HFF-Myc (cell line): Measurements from ENCODE around the gene OBP2A.
"Not testable (repeated sequence)": the region's sequence is repeated elsewhere in the genome, so short reads cannot be mapped to it uniquely, and the experiment has no call there.

Experiments used
- DNase-seq: peaks from one replicate; pipeline ENCODE4 v3.0.0-alpha.2; 2011; ENCODE audit warnings: low read depth; ENCODE audit errors: extremely low read depth
- H3K4me3 ChIP-seq: replicated peaks from 2 replicates; pipeline ENCODE4 v1.5.1; 2011; ENCODE audit warnings: low read depth, mild to moderate bottlenecking, control low read depth, low read length
- TF ChIP-seq, protein P1 (sequence below): IDR thresholded peaks from 2 replicates; pipeline ENCODE4 v1.5.1; 2012; ENCODE audit warnings: mild to moderate bottlenecking, low read depth, low read length, control low read depth; ENCODE audit errors: missing control alignments

OBP2A gene

DNA sequence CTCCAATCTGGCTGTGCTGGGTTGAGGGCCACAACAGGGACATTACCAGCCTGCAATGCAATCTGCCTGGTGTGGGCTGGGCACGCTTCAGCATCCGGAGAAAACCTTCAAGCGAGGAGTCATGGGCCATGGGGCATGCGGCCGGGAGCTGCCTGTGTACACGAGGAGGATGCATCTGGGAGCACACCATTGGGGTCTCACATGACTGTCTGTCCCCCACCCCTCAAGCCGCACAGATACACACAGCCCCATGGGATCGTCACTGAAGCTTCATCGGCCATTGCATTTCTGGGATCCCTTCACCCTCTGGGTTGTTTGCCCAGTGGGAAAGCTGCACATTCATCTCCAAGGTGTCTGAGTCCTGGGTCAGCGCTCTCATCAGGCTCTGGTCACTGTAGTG lies 14.8 kb upstream of the OBP2A start:
- TF ChIP-seq, protein P1, sequence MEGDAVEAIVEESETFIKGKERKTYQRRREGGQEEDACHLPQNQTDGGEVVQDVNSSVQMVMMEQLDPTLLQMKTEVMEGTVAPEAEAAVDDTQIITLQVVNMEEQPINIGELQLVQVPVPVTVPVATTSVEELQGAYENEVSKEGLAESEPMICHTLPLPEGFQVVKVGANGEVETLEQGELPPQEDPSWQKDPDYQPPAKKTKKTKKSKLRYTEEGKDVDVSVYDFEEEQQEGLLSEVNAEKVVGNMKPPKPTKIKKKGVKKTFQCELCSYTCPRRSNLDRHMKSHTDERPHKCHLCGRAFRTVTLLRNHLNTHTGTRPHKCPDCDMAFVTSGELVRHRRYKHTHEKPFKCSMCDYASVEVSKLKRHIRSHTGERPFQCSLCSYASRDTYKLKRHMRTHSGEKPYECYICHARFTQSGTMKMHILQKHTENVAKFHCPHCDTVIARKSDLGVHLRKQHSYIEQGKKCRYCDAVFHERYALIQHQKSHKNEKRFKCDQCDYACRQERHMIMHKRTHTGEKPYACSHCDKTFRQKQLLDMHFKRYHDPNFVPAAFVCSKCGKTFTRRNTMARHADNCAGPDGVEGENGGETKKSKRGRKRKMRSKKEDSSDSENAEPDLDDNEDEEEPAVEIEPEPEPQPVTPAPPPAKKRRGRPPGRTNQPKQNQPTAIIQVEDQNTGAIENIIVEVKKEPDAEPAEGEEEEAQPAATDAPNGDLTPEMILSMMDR: no peak
- H3K4me3 ChIP-seq: no peak overlapping the region
- DNase-seq: no peak

DNA sequence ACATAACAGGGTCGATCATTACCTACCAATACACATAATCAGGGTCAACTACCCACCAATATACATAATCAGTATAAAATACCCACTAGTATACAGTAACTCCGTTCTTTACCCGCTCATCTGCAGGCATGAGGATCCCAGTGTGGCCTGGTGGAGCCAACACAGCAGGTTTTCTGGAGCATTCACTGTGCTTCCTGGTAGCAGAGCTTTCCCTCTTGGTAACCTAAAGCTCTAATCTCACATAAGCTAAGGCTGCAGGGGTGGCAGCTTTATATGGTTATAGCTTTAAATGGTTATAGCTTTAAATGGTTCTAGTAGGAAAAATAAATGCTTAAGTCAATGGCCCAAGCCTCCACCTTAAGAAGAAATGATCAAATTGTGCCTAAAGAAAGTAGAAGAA lies 12.8 kb upstream of the OBP2A start:
- TF ChIP-seq, protein P1: no peak
- no peak for DNase-seq
- no peak overlapping the region for H3K4me3 ChIP-seq

DNA sequence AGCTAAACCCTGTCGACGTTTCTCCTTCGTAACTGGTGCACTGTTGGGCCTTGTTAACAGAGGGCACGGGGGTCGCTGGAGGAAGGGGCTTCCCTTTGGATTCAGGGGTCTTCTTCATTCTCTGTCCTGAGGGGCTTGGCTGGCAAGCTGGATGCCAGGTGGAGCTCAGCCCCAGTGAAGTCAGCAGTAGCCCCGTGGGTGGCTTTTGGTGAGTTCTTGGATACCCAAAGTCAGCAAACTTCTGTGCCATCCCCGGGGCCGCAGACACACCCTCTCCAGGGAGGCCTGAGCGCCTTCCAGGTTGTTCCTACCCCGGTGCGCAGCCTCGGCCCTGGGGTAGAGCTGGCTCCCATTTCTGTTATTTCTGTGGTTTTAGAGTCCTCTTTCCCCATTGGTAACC lies 12.3 kb upstream of the OBP2A start:
- TF ChIP-seq, protein P1: no peak
- DNase-seq: no peak
- no peak overlapping the region for H3K4me3 ChIP-seq

DNA sequence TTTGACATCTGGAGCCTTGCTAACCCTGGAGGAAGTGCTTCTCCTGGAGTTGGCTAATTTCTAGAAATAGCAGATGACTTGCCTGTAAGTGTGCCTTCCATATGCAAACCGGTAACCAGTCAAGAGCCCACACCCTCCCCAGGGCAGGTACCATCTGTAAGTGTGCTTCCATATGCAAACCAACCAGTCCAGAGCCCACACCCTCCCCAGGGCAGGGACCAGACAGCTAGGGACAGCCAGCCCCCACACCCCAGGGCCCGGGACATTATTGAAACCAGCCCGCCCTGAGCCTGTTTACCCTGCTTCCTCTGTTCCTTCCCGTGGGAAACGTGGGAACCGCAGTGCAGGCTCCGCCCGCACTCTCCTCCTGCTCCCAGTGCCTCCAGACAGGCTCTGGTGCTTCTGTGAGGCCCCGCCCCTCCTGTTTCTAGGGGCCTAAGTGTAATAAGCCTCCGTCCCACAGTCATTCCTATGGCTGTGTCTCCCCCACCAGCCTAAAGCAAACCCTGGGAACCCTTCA lies 11.7 kb upstream of the OBP2A start:
- H3K4me3 ChIP-seq, DNase-seq: not testable (repeated sequence)

DNA sequence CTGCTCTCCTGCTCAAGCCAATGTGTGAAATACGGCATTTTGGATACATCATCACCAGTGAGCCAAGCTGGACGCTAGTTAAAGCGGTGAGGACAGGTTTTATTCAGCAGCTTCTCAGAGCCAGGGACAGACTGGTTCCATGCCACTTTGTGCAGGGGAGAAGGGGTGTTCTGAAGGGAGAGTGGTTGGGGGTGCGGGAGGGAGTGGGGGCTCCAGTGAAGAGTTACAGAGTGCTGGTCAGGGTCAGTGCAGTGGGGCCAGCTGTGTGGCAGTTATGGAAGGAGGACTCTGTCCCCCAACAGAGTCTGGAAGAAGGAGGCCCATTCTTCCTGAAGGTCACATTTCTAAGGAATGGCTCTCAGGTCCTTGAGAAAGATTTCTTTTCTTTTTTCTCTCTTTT lies 11.1 kb upstream of the OBP2A start:
- not testable (repeated sequence) for H3K4me3 ChIP-seq, DNase-seq

DNA sequence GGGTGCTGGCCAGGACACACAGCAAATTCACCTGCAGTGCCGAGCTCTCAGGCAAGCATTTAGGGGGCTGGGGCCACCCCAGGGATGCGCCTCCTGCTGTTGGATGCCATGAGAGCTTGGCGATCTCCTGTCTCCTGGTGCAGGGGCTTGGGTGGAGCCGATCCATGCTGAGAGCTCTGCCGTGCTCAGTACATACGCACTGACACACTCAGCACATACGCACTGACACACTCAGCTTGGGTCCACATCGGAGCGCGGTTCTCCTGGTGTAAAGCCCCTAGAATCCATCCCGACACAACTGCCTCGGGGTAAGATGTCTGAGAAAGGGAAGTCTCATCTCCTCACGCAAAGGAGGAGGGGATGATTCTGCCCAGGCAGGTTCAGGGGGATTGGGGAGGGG lies 10.3 kb upstream of the OBP2A start:
- not testable (repeated sequence) for H3K4me3 ChIP-seq, DNase-seq

DNA sequence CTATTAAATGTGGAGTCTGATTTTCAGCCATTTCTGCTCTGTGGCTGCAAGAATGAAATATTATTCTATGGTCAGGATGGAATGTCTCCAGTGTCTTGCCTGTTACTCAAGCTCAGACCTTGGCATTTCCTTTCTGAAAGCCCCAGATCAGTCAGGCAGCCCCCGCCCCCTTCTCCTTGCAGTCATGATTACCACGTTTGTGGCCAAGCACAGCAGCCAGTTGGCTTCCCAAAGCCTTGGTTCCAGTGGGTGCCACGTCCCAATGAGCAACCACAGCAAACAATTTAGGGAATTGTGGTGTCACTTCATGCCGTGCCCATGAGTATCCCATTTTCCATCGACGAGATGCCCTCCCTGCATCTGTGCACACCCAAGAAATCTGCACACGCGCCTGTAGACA lies 9.7 kb upstream of the OBP2A start:
- no peak overlapping the region for H3K4me3 ChIP-seq
- TF ChIP-seq, protein P1: no peak
- DNase-seq: no peak

DNA sequence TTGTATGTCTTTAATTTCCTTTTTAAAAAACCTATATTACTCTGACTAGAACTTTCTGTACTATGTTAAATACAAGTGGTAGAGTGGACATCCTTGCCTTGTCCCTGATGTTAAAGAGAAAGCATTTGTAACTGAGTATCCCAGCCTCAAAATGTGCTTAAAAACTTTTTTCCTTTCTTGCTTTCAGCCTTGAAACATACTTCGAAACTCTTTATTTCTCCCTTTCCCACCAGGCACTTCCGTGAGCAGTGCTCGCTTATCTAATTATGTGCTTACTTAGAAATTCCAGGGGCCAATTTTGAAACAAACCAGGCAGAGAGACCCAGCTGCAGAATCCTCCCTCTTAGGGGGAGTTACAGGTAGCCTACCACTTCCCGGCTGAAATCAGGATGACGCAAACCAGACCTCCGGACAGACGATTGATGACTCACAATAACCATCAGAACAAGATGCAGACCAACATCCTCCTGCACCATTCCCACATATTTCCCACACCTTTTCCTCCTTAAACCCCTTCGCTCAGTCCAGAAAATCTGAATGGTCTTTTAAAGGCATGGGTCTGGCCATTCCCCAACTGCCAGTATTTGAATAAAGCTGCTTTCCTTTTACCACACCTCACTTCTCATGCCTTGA lies 2.5 kb upstream of the OBP2A start:
- H3K4me3 ChIP-seq, DNase-seq: not testable (repeated sequence)

DNA sequence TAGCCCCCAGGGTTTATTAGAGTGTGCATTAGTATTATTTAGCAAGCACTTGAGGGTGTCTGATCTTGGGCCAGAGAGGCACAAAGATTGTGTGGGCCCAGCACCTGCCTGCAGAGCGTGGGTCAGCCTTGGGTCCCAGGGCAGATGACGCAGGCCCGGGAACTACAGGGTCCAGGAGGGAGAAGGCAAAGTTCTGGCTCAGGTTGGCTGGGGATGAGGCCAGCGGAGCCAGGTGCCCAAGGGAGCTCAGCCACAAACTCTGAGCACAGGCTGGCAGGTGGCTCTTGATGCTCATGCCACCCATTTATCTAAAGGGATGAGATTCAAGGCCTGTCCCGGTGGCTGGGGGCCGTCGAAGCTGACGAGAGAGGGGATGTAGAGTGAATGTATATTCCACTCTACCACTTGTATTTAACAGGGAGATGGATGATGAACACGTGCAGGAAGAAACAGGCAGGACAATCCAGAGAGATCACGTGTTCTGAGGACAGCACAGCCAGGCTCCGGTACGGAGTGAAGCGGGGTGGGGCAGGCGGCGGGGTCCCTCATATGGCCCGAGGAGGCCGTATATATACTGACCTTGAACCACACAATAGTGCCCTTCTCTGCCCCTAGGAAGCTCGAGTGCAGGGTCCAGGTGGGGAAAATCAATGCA lies 818 bp upstream of the OBP2A start:
- no peak for DNase-seq
- no peak overlapping the region for H3K4me3 ChIP-seq
- TF ChIP-seq, protein P1: no peak

DNA sequence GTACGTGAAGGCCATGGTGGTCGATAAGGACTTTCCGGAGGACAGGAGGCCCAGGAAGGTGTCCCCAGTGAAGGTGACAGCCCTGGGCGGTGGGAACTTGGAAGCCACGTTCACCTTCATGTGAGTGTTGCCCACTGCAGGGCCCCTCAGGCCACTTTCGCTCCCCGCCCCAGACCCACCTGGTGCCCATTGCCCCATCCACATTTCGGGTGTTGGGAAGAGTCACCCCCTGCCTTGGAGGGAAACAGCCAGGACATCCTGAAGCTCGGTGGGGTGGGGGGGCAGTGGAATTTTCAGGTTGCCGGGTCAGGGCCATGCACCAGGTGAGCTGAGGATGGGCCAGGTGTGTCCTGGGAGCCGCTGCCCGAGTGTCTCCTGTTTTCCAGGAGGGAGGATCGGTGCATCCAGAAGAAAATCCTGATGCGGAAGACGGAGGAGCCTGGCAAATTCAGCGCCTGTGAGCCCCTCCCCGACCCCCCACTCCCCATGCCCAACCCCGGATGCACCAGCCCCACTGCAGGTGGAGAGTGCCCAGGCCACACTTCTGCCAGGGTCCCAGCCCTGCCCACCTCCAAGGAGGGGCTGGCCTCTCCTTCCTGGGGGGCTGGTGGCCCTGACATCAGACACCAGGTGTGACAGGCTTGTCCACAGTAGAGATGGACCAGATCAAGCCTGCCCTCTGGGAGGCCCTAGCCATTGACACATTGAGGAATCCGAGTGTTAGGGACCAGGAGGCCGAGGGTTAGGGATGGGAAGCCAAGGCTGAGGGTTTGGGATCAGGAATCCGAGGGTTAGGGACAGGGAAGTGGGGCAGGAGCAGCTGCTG lies 1.1 kb downstream of the OBP2A start:
- H3K4me3 ChIP-seq, DNase-seq: not testable (repeated sequence)
